ENCODE measurements around the gene CELF2.
A peak's percentile ranks its signal among the peaks of the same experiment; 100 is the strongest.

Gene CELF2

DNA sequence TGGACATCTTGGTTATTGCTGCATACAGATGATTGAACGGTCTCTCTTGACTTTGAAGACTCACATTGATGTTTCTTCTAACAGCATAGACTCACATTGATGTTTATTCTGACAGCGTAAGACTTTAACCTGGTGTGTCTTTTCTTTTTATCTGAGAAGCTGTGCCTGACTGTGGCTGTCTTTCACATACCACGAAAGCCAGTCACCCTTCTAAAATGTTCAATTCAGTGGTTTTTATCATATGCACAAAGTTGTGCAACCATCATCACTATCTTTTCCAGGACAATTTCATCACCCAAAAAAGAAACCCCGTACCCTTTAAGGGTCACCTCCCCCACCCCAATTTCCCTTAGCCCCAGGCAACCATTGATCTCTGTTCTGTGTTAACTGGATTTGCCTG, 24.7 kb downstream of the CELF2 start:
- Histone ChIP-seq H3K9me3 (ENCODE audit: control insufficient read depth in 2 of 2, low read length in 2 of 2) (no peaks in the 10 kb centered on the region), H3K4me3 (ENCODE audit: low read length in 2 of 2) (no peak overlapping the region), H3K27me3 (ENCODE audit: control insufficient read depth in 2 of 2, insufficient read depth in 2 of 2, low read length in 2 of 2) (no peaks in the 10 kb centered on the region), H3K4me1 (ENCODE audit: control insufficient read depth in 2 of 2, insufficient read depth in 2 of 2, low read length in 2 of 2) (peaks cover 0 to 6% of the 10 kb centered on the region in 2 donors), H3K27ac (ENCODE audit: low read depth in 2 of 2, low read length in 2 of 2) (no peak overlapping the region), H3K9ac (ENCODE audit: low read depth in 1 of 2, low read length in 2 of 2) (no peak overlapping the region), H3K36me3 (ENCODE audit: control insufficient read depth in 2 of 2, insufficient read depth in 2 of 2, low read length in 2 of 2) (peaks cover 0 to 4% of the 10 kb centered on the region in 2 donors)

DNA sequence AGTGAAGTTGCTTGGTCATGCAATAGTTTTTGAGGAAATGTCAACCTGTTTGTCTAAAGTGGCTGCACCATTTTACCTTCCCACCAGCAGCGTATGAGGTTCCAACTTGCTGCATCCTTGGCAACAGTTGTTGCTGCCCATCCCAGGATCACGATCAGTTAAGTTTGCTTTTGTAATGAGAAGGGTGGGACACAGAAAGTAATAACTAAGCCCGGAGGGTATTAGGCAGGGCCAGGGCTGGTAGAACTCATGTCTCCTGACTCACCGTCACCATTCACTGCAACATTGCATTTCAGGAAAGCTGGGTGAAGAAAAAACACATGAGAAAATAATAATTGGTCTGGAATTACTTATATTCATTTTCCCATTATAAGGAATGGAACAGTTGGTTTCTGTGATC, 25.4 kb downstream of the CELF2 start:
- no peak overlapping the region for H3K27ac ChIP-seq (ENCODE audit: low read depth in 2 of 2, low read length in 2 of 2)
- H3K4me1 ChIP-seq (ENCODE audit: control insufficient read depth in 2 of 2, insufficient read depth in 2 of 2, low read length in 2 of 2), result peaks cover 0 to 6% of the 10 kb centered on the region in 2 donors
- no peaks in the 10 kb centered on the region for H3K27me3 ChIP-seq (ENCODE audit: control insufficient read depth in 2 of 2, insufficient read depth in 2 of 2, low read length in 2 of 2)
- H3K4me3 ChIP-seq (ENCODE audit: low read length in 2 of 2), result no peak overlapping the region
- peaks cover 0 to 4% of the 10 kb centered on the region in 2 donors for H3K36me3 ChIP-seq (ENCODE audit: control insufficient read depth in 2 of 2, insufficient read depth in 2 of 2, low read length in 2 of 2)
- H3K9me3 ChIP-seq (ENCODE audit: control insufficient read depth in 2 of 2, low read length in 2 of 2), result no peaks in the 10 kb centered on the region
- H3K9ac ChIP-seq (ENCODE audit: low read depth in 1 of 2, low read length in 2 of 2), result no peak overlapping the region

DNA sequence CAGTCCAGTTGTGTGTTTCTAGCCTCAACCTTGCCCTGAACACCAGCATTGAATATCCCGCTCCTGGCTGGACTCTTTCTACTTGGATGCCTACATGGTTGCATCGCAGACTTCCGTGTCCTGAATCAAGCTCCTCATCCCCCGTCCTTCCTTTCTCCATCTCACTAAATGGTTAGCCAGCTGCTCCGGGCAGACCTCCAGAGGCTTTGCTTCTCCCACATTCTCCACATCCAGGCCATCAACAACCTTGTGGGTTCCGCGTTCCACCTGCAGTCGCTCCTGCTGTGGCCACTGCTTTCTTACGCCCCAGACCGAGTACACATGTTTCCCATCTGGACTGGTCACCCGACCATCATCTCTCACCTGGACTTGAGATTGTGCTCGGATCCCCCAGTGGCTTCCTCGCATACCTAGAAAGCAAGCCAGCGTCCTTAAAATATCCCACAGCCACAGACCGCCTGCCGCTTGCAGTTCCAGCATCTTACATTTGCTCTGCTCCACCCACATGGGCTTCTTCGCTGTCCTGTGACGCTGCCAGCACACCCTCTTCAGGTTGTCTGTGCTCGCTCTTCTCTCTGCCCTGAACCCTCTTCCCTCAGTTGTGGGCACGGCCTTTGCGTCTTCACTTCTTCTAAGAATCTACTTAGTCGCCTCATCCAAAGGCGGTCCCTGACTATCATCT, 25.9 kb downstream of the CELF2 start:
- no peaks in the 10 kb centered on the region for H3K27me3 ChIP-seq (ENCODE audit: control insufficient read depth in 2 of 2, insufficient read depth in 2 of 2, low read length in 2 of 2)
- no peak overlapping the region for H3K27ac ChIP-seq (ENCODE audit: low read depth in 2 of 2, low read length in 2 of 2)
- peaks cover 0 to 6% of the 10 kb centered on the region in 2 donors for H3K4me1 ChIP-seq (ENCODE audit: control insufficient read depth in 2 of 2, insufficient read depth in 2 of 2, low read length in 2 of 2)
- H3K9me3 ChIP-seq (ENCODE audit: control insufficient read depth in 2 of 2, low read length in 2 of 2), result no peaks in the 10 kb centered on the region
- H3K4me3 ChIP-seq (ENCODE audit: low read length in 2 of 2), result no peak overlapping the region
- H3K36me3 ChIP-seq (ENCODE audit: control insufficient read depth in 2 of 2, insufficient read depth in 2 of 2, low read length in 2 of 2), result peaks cover 0 to 4% of the 10 kb centered on the region in 2 donors
- no peak overlapping the region for H3K9ac ChIP-seq (ENCODE audit: low read depth in 1 of 2, low read length in 2 of 2)

DNA sequence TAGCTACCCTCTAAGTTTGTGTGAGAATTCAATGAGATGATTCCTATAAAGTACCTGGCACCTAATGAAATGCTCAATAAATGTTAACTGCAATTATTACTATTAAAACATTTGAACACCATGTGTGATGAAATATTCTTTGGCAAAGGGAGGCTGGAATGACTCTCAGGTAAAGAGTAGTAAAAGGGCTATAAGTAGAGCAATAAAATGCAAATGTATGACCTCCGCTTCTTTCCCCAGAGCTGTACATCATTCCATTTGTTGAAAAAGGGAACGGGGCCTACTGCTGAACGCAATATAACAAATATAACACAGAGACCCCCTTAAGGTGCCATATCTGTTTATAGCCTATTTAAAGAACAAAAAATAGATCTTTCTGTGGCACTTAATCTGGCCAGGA, 27.8 kb downstream of the CELF2 start:
- no peaks in the 10 kb centered on the region for H3K36me3 ChIP-seq (ENCODE audit: control insufficient read depth in 2 of 2, insufficient read depth in 2 of 2, low read length in 2 of 2)
- no peaks in the 10 kb centered on the region for H3K27me3 ChIP-seq (ENCODE audit: control insufficient read depth in 2 of 2, insufficient read depth in 2 of 2, low read length in 2 of 2)
- H3K27ac ChIP-seq (ENCODE audit: low read depth in 2 of 2, low read length in 2 of 2), result no peak overlapping the region
- no peak overlapping the region for H3K4me3 ChIP-seq (ENCODE audit: low read length in 2 of 2)
- H3K9ac ChIP-seq (ENCODE audit: low read depth in 1 of 2, low read length in 2 of 2), result no peak overlapping the region
- H3K9me3 ChIP-seq (ENCODE audit: control insufficient read depth in 2 of 2, low read length in 2 of 2), result no peaks in the 10 kb centered on the region
- H3K4me1 ChIP-seq (ENCODE audit: control insufficient read depth in 2 of 2, insufficient read depth in 2 of 2, low read length in 2 of 2), result peaks cover 0 to 6% of the 10 kb centered on the region in 2 donors

DNA sequence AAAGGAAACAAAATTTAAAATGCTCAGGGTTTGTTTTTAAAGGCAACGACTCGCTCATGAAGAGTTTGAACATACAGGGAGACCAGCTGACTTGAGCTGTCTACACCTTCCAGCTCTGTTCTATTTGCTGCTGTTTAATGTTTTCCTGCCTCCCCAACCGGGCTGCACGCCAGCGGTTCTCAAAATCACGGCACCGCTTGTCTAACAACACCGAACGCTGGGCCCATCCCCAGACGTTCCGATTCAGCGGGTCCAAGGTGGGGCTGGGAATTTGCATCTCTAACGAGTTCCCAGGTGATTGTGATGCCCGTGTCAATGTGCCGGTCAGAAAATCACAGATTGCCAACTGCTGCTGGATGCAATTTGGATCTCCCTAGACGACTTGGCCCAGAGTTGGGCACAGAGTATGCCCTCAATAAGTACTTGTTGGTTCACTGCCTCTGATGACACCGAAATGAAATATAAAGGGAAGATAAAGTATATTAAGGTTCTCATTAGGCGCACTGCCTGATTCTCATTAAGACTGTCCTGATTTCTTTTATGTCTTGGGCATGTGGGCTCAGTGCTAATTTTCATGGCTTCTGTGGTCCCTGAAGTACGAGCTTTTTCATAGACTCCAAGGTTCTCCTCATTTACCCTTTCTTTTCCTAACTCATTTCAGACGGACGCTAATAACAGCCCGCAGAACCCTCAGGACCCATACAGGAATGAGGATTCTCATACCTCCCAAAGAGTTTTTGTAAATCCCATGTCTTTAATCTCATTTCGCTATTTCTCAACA, 28.5 kb downstream of the CELF2 start:
- Histone ChIP-seq H3K36me3 (ENCODE audit: control insufficient read depth in 2 of 2, insufficient read depth in 2 of 2, low read length in 2 of 2) (no peaks in the 10 kb centered on the region), H3K9me3 (ENCODE audit: control insufficient read depth in 2 of 2, low read length in 2 of 2) (no peaks in the 10 kb centered on the region), H3K4me1 (ENCODE audit: control insufficient read depth in 2 of 2, insufficient read depth in 2 of 2, low read length in 2 of 2) (peaks cover 0 to 6% of the 10 kb centered on the region in 2 donors), H3K27ac (ENCODE audit: low read depth in 2 of 2, low read length in 2 of 2) (no peak overlapping the region), H3K4me3 (ENCODE audit: low read length in 2 of 2) (no peak overlapping the region), H3K27me3 (ENCODE audit: control insufficient read depth in 2 of 2, insufficient read depth in 2 of 2, low read length in 2 of 2) (no peaks in the 10 kb centered on the region), H3K9ac (ENCODE audit: low read depth in 1 of 2, low read length in 2 of 2) (no peak overlapping the region)

DNA sequence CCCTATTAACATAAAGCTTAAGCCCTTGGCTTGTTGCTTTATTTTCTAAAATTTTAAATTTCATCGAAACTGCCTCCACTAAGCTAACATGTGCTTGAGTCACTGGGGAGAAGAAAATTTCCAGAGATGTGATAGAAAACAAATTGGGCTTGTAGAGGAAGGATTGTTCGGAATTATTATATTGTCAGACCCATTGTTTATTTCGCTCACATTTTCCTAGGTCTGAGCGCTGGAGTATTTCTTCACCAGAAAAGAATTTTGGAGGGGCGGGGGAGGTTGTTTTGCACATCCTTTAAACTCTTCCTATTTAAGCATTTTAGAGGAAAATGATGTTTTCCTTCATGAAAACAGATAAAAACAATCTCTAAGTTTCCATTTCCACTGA, 29.1 kb downstream of the CELF2 start:
- Histone ChIP-seq H3K36me3 (ENCODE audit: control insufficient read depth in 2 of 2, insufficient read depth in 2 of 2, low read length in 2 of 2) (no peaks in the 10 kb centered on the region), H3K9me3 (ENCODE audit: control insufficient read depth in 2 of 2, low read length in 2 of 2) (no peaks in the 10 kb centered on the region), H3K27ac (ENCODE audit: low read depth in 2 of 2, low read length in 2 of 2) (no peak overlapping the region), H3K4me1 (ENCODE audit: control insufficient read depth in 2 of 2, insufficient read depth in 2 of 2, low read length in 2 of 2) (peaks cover 0 to 6% of the 10 kb centered on the region in 2 donors), H3K27me3 (ENCODE audit: control insufficient read depth in 2 of 2, insufficient read depth in 2 of 2, low read length in 2 of 2) (no peaks in the 10 kb centered on the region), H3K9ac (ENCODE audit: low read depth in 1 of 2, low read length in 2 of 2) (no peak overlapping the region), H3K4me3 (ENCODE audit: low read length in 2 of 2) (no peak overlapping the region)

DNA sequence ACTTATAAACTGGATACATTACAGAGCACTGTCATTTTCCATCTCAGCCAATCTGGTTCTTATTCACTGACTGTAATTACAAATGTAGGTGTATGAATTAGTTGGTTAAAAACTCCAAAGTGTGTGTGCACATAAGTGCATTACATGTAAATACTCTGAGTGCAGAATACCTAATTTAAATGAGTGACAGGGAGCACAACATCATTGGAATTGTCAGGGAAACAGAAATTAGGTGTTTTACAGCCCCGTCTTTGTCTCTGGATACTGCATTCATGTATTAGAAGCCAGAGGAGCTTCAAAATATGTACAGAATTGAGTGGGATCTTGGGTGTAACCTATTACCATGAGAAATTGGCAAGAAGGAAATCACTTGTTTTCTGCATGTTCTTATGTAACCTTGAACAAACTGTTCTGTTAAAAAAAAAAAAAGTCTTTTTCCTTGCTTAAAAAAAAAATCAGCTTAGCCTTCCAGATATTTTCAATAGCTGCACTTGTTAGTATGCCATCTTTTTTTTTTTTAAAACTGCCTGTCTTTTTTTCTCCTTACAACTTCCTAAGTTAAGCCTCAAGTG, 31.1 kb downstream of the CELF2 start:
- Histone ChIP-seq H3K4me3 (ENCODE audit: low read length in 2 of 2) (no peak overlapping the region), H3K9me3 (ENCODE audit: control insufficient read depth in 2 of 2, low read length in 2 of 2) (no peaks in the 10 kb centered on the region), H3K27ac (ENCODE audit: low read depth in 2 of 2, low read length in 2 of 2) (peak overlapping the region in 1 of 2 donors; percentile 1), H3K27me3 (ENCODE audit: control insufficient read depth in 2 of 2, insufficient read depth in 2 of 2, low read length in 2 of 2) (no peaks in the 10 kb centered on the region), H3K4me1 (ENCODE audit: control insufficient read depth in 2 of 2, insufficient read depth in 2 of 2, low read length in 2 of 2) (peaks cover 0 to 6% of the 10 kb centered on the region in 2 donors), H3K36me3 (ENCODE audit: control insufficient read depth in 2 of 2, insufficient read depth in 2 of 2, low read length in 2 of 2) (no peaks in the 10 kb centered on the region), H3K9ac (ENCODE audit: low read depth in 1 of 2, low read length in 2 of 2) (no peak overlapping the region)

DNA sequence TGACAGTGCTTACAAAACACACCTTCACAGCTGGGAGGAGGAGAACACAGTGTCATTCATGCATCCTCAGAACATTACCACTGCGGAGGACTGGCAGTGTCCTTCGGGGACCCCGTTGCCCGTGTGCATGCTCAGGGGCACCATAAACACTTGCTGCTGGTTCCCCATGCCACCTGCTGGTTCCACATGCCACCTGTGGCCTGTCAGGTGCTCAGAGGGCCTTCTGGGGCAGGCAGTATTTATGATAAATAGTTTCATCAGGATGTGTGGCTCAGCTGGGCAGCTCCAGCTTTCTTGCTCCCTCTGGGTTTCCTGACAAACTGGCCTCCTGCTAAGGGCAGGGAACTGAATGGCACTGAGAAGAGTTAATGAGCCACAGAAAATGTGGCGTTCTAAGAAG, 32.1 kb downstream of the CELF2 start:
- Histone ChIP-seq H3K4me3 (ENCODE audit: low read length in 2 of 2) (no peak overlapping the region), H3K4me1 (ENCODE audit: control insufficient read depth in 2 of 2, insufficient read depth in 2 of 2, low read length in 2 of 2) (peaks cover 0 to 6% of the 10 kb centered on the region in 2 donors), H3K27ac (ENCODE audit: low read depth in 2 of 2, low read length in 2 of 2) (no peak overlapping the region), H3K9ac (ENCODE audit: low read depth in 1 of 2, low read length in 2 of 2) (no peak overlapping the region), H3K36me3 (ENCODE audit: control insufficient read depth in 2 of 2, insufficient read depth in 2 of 2, low read length in 2 of 2) (no peaks in the 10 kb centered on the region), H3K9me3 (ENCODE audit: control insufficient read depth in 2 of 2, low read length in 2 of 2) (no peaks in the 10 kb centered on the region), H3K27me3 (ENCODE audit: control insufficient read depth in 2 of 2, insufficient read depth in 2 of 2, low read length in 2 of 2) (no peaks in the 10 kb centered on the region)

DNA sequence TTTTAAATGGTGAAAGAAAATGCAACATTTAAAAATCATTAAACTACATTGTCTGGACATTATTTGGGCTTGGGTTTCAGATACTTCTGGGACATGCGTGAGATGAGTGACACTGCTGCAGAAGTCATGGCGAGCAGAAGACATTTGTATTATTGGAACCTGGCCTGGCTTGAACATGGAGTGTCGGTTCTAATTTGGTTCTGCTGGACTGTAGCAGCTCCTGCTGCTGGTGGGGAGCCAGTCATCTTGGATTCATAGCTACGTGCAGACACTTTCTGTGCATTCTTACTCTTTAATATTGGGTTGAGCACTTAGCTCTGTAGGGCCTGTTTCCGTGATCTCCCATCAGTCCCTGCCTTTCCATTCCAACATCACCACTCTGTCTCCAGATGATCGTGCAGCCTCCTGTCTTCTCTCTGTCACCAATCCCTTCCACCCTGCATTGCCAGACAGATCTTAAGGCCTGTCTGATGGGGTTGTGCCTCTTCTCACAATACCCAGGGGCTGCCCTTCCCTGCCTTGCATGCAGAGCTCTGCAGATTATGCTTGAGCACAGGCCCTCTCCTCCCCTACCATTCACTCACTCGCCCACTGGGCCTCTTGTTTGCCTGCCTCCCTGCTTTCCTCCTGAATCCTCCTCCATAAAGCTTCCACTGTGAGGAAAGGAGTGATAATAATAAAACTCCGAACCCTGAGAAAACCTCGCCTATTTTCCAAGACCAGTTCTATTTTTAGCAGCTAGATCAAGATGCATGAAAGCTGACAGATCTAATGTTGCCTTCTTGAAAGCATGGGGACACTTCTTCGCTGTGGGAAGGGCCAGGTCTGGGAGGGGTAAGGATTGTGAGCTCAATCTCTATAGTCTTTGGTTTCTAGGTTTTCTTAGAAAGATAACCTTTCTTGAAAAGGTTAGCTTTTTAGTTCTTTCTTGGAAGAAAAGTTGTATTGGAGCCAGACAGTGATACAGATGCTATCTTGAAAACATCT, 32.9 kb downstream of the CELF2 start:
- H3K9me3 ChIP-seq (ENCODE audit: control insufficient read depth in 2 of 2, low read length in 2 of 2), result no peaks in the 10 kb centered on the region
- no peaks in the 10 kb centered on the region for H3K27me3 ChIP-seq (ENCODE audit: control insufficient read depth in 2 of 2, insufficient read depth in 2 of 2, low read length in 2 of 2)
- H3K4me3 ChIP-seq (ENCODE audit: low read length in 2 of 2), result no peak overlapping the region
- H3K36me3 ChIP-seq (ENCODE audit: control insufficient read depth in 2 of 2, insufficient read depth in 2 of 2, low read length in 2 of 2), result no peaks in the 10 kb centered on the region
- H3K27ac ChIP-seq (ENCODE audit: low read depth in 2 of 2, low read length in 2 of 2), result no peak overlapping the region
- H3K4me1 ChIP-seq (ENCODE audit: control insufficient read depth in 2 of 2, insufficient read depth in 2 of 2, low read length in 2 of 2), result peaks cover 0 to 5% of the 10 kb centered on the region in 2 donors
- no peak overlapping the region for H3K9ac ChIP-seq (ENCODE audit: low read depth in 1 of 2, low read length in 2 of 2)

All from mucosa of rectum (tissue), 2 donors.